ENCODE results near the gene SMARCC2. TPM values are rescaled to one million over a fixed set of nuclear protein-coding genes. Genes with fewer than 3 reads are reported as not detected.

Gene SMARCC2
- total and polyA plus RNA-seq, 9 of the 15 experiments (the other 6 are each of a cell fraction or from before 2014, with no cell fraction given) = 11.9 to 86.0 (median 36.6) TPM

DNA sequence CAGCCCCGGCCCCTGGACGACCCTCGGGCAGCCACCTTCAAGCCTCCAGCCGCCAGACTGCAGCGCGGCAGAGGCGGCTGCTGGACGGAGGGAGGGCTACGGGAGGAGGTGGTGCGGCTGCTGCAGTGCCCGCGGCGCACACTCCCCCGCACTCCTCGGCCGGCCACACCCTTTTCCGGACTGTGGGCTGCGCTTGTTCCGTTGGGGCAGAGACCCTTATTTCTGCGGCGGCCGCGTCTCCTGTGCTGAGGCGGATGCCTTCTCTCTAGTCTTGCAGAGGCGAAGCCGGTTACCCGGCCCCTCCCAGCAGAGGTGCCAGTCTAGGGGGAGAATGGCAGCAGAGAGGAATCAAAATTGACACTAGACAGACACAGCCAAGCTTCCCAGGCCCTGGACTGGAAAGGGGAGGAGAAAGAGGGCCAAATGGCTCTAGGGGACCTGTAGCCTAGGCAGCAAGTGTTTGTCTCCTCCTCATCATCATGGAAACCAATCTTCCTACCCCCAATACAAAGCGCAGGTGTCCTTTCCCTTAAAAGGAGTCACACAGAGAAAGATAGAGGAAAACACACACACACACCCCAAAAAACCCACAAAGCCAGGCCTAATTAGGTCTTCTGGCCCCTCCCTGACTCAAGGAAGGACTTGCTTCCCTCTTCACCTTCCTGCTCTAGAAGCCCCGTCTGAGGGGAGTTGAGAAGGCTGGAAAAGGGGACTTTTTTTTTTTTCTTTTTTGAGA, 59.9 kb downstream of the SMARCC2 start (continued):
- TF ChIP-seq CCNT2 (IDR thresholded peaks at IDR 0.05; ENCODE audit: borderline replicate concordance, extremely low read depth, insufficient read length, low read depth, low read length) = peak; percentile 85
- TF ChIP-seq ZNF3 (CRISPR knock-in tag; IDR thresholded peaks at IDR 0.05) = no peak
- no peak for TF ChIP-seq MAFG (tag; conservative IDR thresholded peaks at IDR 0.05)
- no peak for TF ChIP-seq HDAC2 (IDR thresholded peaks at IDR 0.05)
- TF ChIP-seq KLF1 (tag; IDR thresholded peaks at IDR 0.05) = peak; percentile 97
- TF ChIP-seq SMARCC2 (IDR thresholded peaks at IDR 0.05; ENCODE audit: low read depth) = peak; percentile 35; the same call in 1 of the 2 replicates
- no peak for TF ChIP-seq FOXA1 (IDR thresholded peaks at IDR 0.05; ENCODE audit: borderline replicate concordance)
- TF ChIP-seq ZNF253 (CRISPR knock-in tag; conservative IDR thresholded peaks at IDR 0.05) = no peak
- TF ChIP-seq HDAC3 (IDR thresholded peaks at IDR 0.05; ENCODE audit: borderline replicate concordance, partially characterized antibody) = peak; percentile 70
- TF ChIP-seq TAF15 (IDR thresholded peaks at IDR 0.05; ENCODE audit: low read depth, low read length) = no peak
- no peak for TF ChIP-seq ZNF699 (CRISPR knock-in tag; IDR thresholded peaks at IDR 0.05; ENCODE audit: insufficient replicate concordance)
- TF ChIP-seq ARNT (IDR thresholded peaks at IDR 0.05) = no peak
- peak in 1 of 2 experiments; percentile 23; a peak in 1 of 4 replicates for TF ChIP-seq TEAD1 (CRISPR knock-in tag; IDR thresholded peaks at IDR 0.05)
- no peak for TF ChIP-seq NONO (IDR thresholded peaks at IDR 0.05; ENCODE audit: low read depth in 2 of 2, low read length in 1 of 2)
- TF ChIP-seq ZSCAN29 (IDR thresholded peaks at IDR 0.05) = no peak
- no peak for TF ChIP-seq RAD51 (IDR thresholded peaks at IDR 0.05; ENCODE audit: borderline replicate concordance, low read depth)
- TF ChIP-seq, protein P1, sequence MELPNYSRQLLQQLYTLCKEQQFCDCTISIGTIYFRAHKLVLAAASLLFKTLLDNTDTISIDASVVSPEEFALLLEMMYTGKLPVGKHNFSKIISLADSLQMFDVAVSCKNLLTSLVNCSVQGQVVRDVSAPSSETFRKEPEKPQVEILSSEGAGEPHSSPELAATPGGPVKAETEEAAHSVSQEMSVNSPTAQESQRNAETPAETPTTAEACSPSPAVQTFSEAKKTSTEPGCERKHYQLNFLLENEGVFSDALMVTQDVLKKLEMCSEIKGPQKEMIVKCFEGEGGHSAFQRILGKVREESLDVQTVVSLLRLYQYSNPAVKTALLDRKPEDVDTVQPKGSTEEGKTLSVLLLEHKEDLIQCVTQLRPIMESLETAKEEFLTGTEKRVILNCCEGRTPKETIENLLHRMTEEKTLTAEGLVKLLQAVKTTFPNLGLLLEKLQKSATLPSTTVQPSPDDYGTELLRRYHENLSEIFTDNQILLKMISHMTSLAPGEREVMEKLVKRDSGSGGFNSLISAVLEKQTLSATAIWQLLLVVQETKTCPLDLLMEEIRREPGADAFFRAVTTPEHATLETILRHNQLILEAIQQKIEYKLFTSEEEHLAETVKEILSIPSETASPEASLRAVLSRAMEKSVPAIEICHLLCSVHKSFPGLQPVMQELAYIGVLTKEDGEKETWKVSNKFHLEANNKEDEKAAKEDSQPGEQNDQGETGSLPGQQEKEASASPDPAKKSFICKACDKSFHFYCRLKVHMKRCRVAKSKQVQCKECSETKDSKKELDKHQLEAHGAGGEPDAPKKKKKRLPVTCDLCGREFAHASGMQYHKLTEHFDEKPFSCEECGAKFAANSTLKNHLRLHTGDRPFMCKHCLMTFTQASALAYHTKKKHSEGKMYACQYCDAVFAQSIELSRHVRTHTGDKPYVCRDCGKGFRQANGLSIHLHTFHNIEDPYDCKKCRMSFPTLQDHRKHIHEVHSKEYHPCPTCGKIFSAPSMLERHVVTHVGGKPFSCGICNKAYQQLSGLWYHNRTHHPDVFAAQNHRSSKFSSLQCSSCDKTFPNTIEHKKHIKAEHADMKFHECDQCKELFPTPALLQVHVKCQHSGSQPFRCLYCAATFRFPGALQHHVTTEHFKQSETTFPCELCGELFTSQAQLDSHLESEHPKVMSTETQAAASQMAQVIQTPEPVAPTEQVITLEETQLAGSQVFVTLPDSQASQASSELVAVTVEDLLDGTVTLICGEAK (IDR thresholded peaks at IDR 0.05) = no peak; the same call in 1 of the 2 replicates
- TF ChIP-seq, protein P1 (CRISPR knock-in tag; IDR thresholded peaks at IDR 0.05) = no peak
- TF ChIP-seq TAF1 (IDR thresholded peaks at IDR 0.05; ENCODE audit: control insufficient read depth, extremely low read depth, insufficient read depth, low read length, severe bottlenecking) = peak; percentile 77
- TF ChIP-seq SAP30 (IDR thresholded peaks at IDR 0.05; ENCODE audit: borderline replicate concordance, insufficient read depth, low read depth, low read length, poor library complexity, severe bottlenecking) = peak; percentile 65

Measured in K562 (cell line).